ENCODE data around the gene AXIN1.

DNA sequence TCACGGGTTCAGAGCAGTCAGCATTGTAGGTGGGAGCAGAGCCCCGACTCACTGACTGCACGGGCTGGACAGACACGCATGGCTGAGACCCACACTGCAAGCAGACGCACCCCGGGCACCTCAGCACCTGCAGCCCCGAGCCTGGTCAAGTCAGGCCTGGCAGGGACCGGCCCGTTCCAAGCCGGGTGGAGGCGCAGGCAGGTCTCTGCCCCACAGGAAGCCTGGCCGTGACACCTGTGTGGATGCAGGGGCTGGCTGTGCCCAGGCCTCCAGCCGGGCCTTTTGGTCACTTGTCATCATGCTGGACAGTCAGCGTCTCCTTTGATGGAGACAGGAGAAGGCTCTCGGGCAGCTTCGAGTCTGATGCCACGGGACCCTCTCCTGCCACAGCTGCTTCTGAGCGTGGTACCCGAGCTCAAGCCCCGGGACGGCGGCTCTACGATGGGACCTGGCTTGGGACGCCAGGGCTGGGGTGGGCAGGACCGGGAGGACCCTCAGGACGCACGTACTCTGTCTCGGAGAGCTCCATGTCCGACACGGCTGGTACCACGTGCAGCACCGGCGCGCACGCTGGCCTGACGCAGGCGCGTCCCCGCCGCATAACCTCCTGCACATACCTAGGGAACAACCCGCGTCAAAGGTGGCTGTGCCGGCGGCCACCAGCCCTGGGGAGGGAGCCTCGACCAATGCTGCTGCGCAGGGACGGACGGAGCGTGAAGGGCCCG, 61.7 kb downstream of the AXIN1 start:
- TF ChIP-seq CTCF (conservative IDR thresholded peaks at IDR 0.05; ENCODE audit: low read depth, low read length) (no peak), EZH2 (IDR thresholded peaks at IDR 0.05; ENCODE audit: borderline replicate concordance, low read depth, low read length, poor library complexity, severe bottlenecking) (no peak)
